Kidney epithelial cell (primary cell): Measurements from ENCODE around the gene ARHGAP28. TPM values are rescaled to one million over a fixed set of nuclear protein-coding genes. Genes with fewer than 3 reads are reported as not detected.

Experiments used
- DNase-seq: peaks from one replicate; pipeline ENCODE4 v3.0.0-alpha.2; 2010; ENCODE audit warnings: low read depth
- H3K27me3 ChIP-seq: 2 replicates; pipeline ENCODE4 v1.6.0; 2011; ENCODE audit warnings: low read length; ENCODE audit not compliant: control insufficient read depth, insufficient read depth
- H3K36me3 ChIP-seq: 2 replicates; pipeline ENCODE4 v1.5.1; 2011; ENCODE audit warnings: low read length; ENCODE audit not compliant: control insufficient read depth, insufficient read depth
- H3K4me3 ChIP-seq: 2 replicates; pipeline ENCODE4 v1.5.1; 2011; ENCODE audit warnings: low read depth, mild to moderate bottlenecking, control low read depth, low read length
- CTCF ChIP-seq: IDR thresholded peaks from 2 replicates; pipeline ENCODE4 v1.5.1; 2011; ENCODE audit warnings: mild to moderate bottlenecking, moderate library complexity, low read length, control low read depth, inconsistent platforms; ENCODE audit not compliant: insufficient read depth, poor library complexity, severe bottlenecking
- total RNA-seq: library from RNA; depleted of rRNA; stranded (reverse); fragments of >200 nt; gene quantifications from 2 replicates; pipeline ENCODE4 v1.2.3, GENCODE V29; 2015

The ARHGAP28 gene
- total RNA-seq, 1 donor from 2014 or later = 4.6 TPM

DNA sequence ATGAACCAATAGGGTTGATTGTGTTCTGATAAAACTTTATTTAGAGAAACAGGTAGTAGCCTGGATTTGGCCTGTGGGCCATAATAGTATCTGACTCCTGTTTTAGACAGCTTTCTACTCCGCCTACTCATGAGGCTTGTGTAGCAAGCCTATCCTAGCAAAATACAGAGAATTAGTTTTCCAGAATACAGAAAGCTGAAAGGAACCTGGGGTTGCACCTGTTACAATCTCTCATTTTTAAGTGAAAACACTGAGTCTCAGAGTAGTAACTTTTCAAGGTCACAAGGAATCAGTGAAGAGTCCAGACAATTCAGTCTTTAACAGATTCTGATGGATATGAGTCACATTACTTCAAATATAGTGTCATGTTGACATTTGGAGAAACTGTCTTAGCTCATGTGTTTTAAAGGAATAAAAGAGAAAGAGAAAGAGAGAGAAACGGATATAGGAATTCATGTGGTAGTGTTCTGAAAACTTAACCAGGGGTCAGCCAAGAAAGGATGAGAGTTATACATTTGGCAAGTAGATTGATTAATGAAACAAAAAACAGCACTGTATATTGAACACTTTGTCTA, 17.0 kb downstream of the ARHGAP28 start:
- Histone ChIP-seq H3K36me3 (no peaks in the 10 kb centered on the region), H3K27me3 (no peaks in the 10 kb centered on the region), H3K4me3 (no peak overlapping the region)
- no peak for TF ChIP-seq CTCF
- no peak for DNase-seq

GRCh38 chr18:6747646-6748045, 18.1 kb downstream of the ARHGAP28 start:
- no peak for DNase-seq
- H3K36me3 ChIP-seq = no peaks in the 10 kb centered on the region
- no peaks in the 10 kb centered on the region for H3K27me3 ChIP-seq
- H3K4me3 ChIP-seq = no peak overlapping the region
- TF ChIP-seq CTCF = no peak

DNA sequence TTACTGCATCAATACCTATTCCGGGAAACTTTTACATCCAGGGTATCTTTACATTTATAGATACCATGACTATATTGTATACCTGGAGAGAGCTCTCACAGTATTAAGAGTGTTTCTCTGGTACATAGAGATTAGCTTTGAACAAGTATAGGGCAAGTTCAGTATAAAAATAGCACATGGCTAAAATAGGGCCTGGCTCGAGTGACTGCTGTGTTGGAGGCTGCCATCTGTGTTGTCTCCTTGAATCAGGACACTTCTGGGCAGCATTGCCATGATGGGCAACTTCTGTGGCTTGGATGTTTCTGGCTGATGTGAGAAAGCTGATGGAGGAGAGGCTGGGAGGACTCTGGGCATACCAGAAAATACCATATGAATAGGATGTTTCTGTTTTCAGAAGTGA, 18.7 kb downstream of the ARHGAP28 start:
- TF ChIP-seq CTCF = no peak
- Histone ChIP-seq H3K27me3 (no peaks in the 10 kb centered on the region), H3K36me3 (no peaks in the 10 kb centered on the region), H3K4me3 (no peak overlapping the region)
- DNase-seq = no peak

- H3K4me3 ChIP-seq = no peak overlapping the region
These were observed 20.9 kb downstream of the ARHGAP28 start for GRCh38 chr18:6750411-6750810.

DNA sequence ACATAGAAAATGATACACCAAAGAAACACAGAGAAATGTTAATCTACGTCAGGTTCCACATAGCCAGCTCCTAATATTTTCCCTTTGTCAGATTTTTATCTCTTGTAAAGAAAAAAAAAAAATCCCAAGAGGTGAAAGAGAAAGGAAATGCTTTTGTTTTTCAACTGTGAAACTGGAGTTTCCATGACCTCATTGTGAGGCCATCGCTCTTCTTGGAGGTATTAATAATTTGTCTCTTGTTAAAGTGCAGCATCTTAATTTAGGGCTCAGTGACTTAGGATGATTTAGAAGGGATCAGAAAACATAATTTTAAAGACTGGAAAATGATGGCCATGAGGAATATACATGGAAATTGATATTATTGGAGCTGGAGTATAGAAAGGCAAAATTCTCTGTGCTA, 21.7 kb downstream of the ARHGAP28 start:
- Histone ChIP-seq H3K36me3 (no peaks in the 10 kb centered on the region), H3K4me3 (no peak overlapping the region), H3K27me3 (no peaks in the 10 kb centered on the region)
- no peak for TF ChIP-seq CTCF
- no peak for DNase-seq

More at GRCh38 chr18:6750411-6750810, 20.9 kb downstream of the ARHGAP28 start:
- no peaks in the 10 kb centered on the region for H3K27me3 ChIP-seq
- no peak for DNase-seq
- no peaks in the 10 kb centered on the region for H3K36me3 ChIP-seq
- TF ChIP-seq CTCF = no peak

GRCh38 chr18:6752202-6752860, 22.8 kb downstream of the ARHGAP28 start:
- H3K36me3 ChIP-seq = no peaks in the 10 kb centered on the region
- no peak for DNase-seq
- H3K27me3 ChIP-seq = no peaks in the 10 kb centered on the region
- H3K4me3 ChIP-seq = no peak overlapping the region
- TF ChIP-seq CTCF = no peak
